HCT116 (cell line): ENCODE data around the gene IGSF21. TPM values are rescaled to one million over a fixed set of nuclear protein-coding genes. Genes with fewer than 3 reads are reported as not detected.

Experiments
- ATAC-seq: fragments of 200-7000 bp; cut with Tn5 transposase; 2 replicates; pipeline ENCODE4 v1.9.1; 2020; ENCODE audit warnings: mild to moderate bottlenecking, moderate library complexity
- BruUV-seq: library from RNA; stranded (reverse); fragments of 400-500 nt; replicated peaks from 2 replicates; lab custom pipeline; 2021; lab: Mats Ljungman, UMichigan
- CTCF ChIA-PET: fragments of 300-600 bp; sonication (Branson Sonifier 250); formaldehyde crosslinking; loops from one replicate; lab custom pipeline; 2021; ENCODE audit warnings: antibody characterized with exemption; lab: Charles Lee
- POLR2A ChIA-PET: fragments of 300-600, 350-600 bp; sonication (Branson Sonifier 250); formaldehyde crosslinking; loops from one replicate; lab custom pipeline; 2021; ENCODE audit warnings: antibody characterized with exemption; lab: Charles Lee
- RAD21 ChIA-PET, 2 experiments: fragments of 300-600 bp; sonication (Branson Sonifier 250); formaldehyde crosslinking; loops; one replicate each; lab custom pipeline; 2023; ENCODE audit warnings: low total read pairs in 2 of 2; ENCODE audit not compliant: uncharacterized antibody in 2 of 2, unreplicated experiment in 2 of 2, low non-redundant PET in 1 of 2; lab: Charles Lee
- DNase-seq: peaks from one replicate; pipeline ENCODE4 v3.0.0-alpha.2; 2010; ENCODE audit warnings: low read depth, low spot score
- H2AFZ ChIP-seq: fragments of 200-600 bp; shearing (Covaris generic), sonication (generic); 2 replicates; pipeline ENCODE4 v1.6.1; 2017; ENCODE audit warnings: low read depth, mixed run types, mixed read lengths, antibody characterized with exemption, low read length; ENCODE audit not compliant: poor library complexity, severe bottlenecking
- H3K27ac ChIP-seq: 2 replicates; pipeline ENCODE4 v1.5.1; 2012; ENCODE audit warnings: low read depth, low read length
- H3K27me3 ChIP-seq: fragments of 200-600 bp; sonication (generic); 2 replicates; pipeline ENCODE4 v1.6.1; 2016; ENCODE audit warnings: mixed run types, low read length, mixed read lengths; ENCODE audit not compliant: insufficient read depth
- H3K36me3 ChIP-seq, 2 experiments: fragments of 200-500 bp in 1 of 2; fragments of 200-600 bp in 1 of 2; sonication (Bioruptor generic) in 1 of 2; sonication (generic) in 1 of 2; 2 replicates each; pipeline versions ENCODE4 v1.5.1 to v1.6.1; 2014 to 2016; ENCODE audit warnings: low read length in 2 of 2, inconsistent platforms in 1 of 2, mixed read lengths in 1 of 2, mixed run types in 1 of 2; ENCODE audit not compliant: insufficient read depth in 2 of 2, control insufficient read depth in 1 of 2
- H3K4me1 ChIP-seq, 2 experiments: fragments of 200-600 bp in 1 of 2; sonication (generic) in 1 of 2; 2 replicates each; pipeline versions ENCODE4 v1.5.1 to v1.6.1; 2012 to 2017; ENCODE audit warnings: low read length in 2 of 2, inconsistent platforms in 1 of 2, mild to moderate bottlenecking in 1 of 2, mixed read lengths in 1 of 2, mixed run types in 1 of 2, moderate library complexity in 1 of 2; ENCODE audit not compliant: insufficient read depth in 2 of 2, control insufficient read depth in 1 of 2
- H3K4me2 ChIP-seq: fragments of 200-600 bp; sonication (generic); 2 replicates; pipeline ENCODE4 v1.6.1; 2017; ENCODE audit warnings: mixed run types, low read length, mixed read lengths
- H3K4me3 ChIP-seq, 2 experiments: fragments of 200-600 bp in 1 of 2; sonication (generic) in 1 of 2; replicated peaks in 1 of 2; 2 replicates each; pipeline ENCODE4 v1.5.1; 2011 to 2016; ENCODE audit warnings: low read length in 2 of 2, control low read depth in 1 of 2, low read depth in 1 of 2, mild to moderate bottlenecking in 1 of 2, mixed read lengths in 1 of 2, mixed run types in 1 of 2
- H3K79me2 ChIP-seq: fragments of 200-600 bp; sonication (generic); 2 replicates; pipeline ENCODE4 v1.6.1; 2017; ENCODE audit warnings: mild to moderate bottlenecking, mixed run types, low read length, moderate library complexity, mixed read lengths; ENCODE audit not compliant: insufficient read depth
- H3K9ac ChIP-seq: fragments of 200-600 bp; sonication (generic); 2 replicates; pipeline ENCODE4 v1.6.1; 2016; ENCODE audit warnings: low read length, mixed read lengths
- H3K9me2 ChIP-seq: fragments of 200-600 bp; sonication (generic), shearing (Covaris generic); 2 replicates; pipeline ENCODE4 v1.6.1; 2017; ENCODE audit warnings: mixed run types, mild to moderate bottlenecking, moderate library complexity; ENCODE audit not compliant: insufficient read depth
- H3K9me3 ChIP-seq, 2 experiments: fragments of 200-500 bp in 1 of 2; fragments of 200-600 bp in 1 of 2; sonication (Bioruptor generic) in 1 of 2; sonication (generic) in 1 of 2; 2 replicates each; pipeline ENCODE4 v1.6.1; 2014 to 2017; ENCODE audit warnings: low read length in 2 of 2, mixed read lengths in 2 of 2, inconsistent platforms in 1 of 2, low read depth in 1 of 2, mild to moderate bottlenecking in 1 of 2, mixed run types in 1 of 2, moderate library complexity in 1 of 2; ENCODE audit not compliant: control insufficient read depth in 1 of 2, insufficient read depth in 1 of 2
- H4K20me1 ChIP-seq: fragments of 200-600 bp; sonication (generic), shearing (Covaris generic); 2 replicates; pipeline ENCODE4 v1.6.1; 2017; ENCODE audit warnings: mixed run types, mild to moderate bottlenecking, moderate library complexity; ENCODE audit not compliant: insufficient read depth
- EZH2 ChIP-seq: fragments of 200-600 bp; sonication (generic); IDR thresholded peaks from 2 replicates; pipeline ENCODE4 v1.6.1; 2017; ENCODE audit warnings: antibody characterized with exemption, mixed run types
- JUND ChIP-seq: IDR thresholded peaks from 2 replicates; pipeline ENCODE4 v1.6.1; 2012
- POLR2A ChIP-seq: IDR thresholded peaks from 2 replicates; pipeline ENCODE4 v1.7.0; 2011; ENCODE audit warnings: borderline replicate concordance; ENCODE audit not compliant: insufficient read depth, insufficient read length; ENCODE audit errors: extremely low read depth
- SP1 ChIP-seq: IDR thresholded peaks from 2 replicates; pipeline ENCODE4 v1.6.1; 2012; ENCODE audit warnings: low read depth
- YY1 ChIP-seq: IDR thresholded peaks from 2 replicates; pipeline ENCODE4 v1.6.1; 2011; ENCODE audit warnings: low read length, low read depth, moderate library complexity, mild to moderate bottlenecking; ENCODE audit not compliant: insufficient replicate concordance; ENCODE audit errors: extremely low read depth
- ZFX ChIP-seq: fragments of 450-650 bp; IDR thresholded peaks from 2 replicates; pipeline ENCODE4 v1.6.1; 2017
- ZNF274 ChIP-seq: fragments of 200-500 bp; sonication (Bioruptor generic); IDR thresholded peaks from 2 replicates; pipeline ENCODE4 v1.6.1; 2014; ENCODE audit warnings: mild to moderate bottlenecking, low read depth, low read length, inconsistent platforms
- intact Hi-C: fragments of 100-400 bp; cut with micrococcal nuclease; formaldehyde crosslinking; loops from 2 replicates; pipeline ENCODE4 v1.10.0; 2022
- total RNA-seq: library from RNA; stranded (reverse); gene quantifications from one replicate; pipeline ENCODE4 v1.2.1, GENCODE V29; 2021; ENCODE audit not compliant: unreplicated experiment
- TF ChIP-seq, protein P1 (sequence below): IDR thresholded peaks from 2 replicates; pipeline ENCODE4 v1.6.1; 2012; ENCODE audit warnings: low read depth
- TF ChIP-seq, protein P2 (sequence below): IDR thresholded peaks from 2 replicates; pipeline ENCODE4 v1.6.1; 2012

IGSF21 gene
- total RNA-seq, 1 experiment from 2014 or later: not detected

DNA sequence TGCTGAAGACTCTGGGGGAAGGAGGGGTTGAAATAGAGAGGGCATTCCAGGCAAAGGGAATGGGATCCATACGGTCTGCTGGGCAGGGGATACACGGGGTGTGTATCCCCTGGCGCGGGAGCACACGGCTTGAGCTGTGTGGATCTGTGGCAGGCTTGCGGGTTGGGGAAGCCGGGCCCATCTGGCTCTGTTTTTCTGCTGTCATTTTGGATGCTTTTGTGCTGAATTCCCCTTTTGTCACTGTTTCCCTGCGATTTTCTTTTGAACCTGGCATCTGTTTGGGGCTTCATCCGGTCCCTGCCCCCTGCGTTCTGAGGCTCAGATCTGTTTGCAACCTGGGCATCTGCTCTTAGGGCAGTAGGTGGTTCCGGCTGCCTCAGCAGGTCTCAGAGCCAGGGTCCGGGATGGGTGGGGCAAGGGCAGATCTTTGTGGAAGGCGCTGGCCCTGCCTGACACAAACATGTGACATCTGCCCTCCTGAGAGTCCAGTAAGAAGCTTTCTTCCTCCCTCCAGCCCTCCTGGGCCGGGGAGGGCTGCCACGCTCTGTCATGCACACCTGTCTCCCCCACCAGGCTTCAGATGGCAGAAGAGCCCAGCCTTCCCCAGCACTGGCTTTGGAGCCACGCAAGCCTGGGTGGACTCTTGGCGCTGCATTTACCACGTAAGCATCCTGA lies 84.0 kb downstream of the IGSF21 start:
- ChIA-PET POLR2A (no interaction called here), CTCF (no interaction called here), RAD21 (no interaction called here)
- ATAC-seq (no peak), DNase-seq (no peak)
- intact Hi-C loops: no loop called here
- Histone ChIP-seq H2AFZ (no peak overlapping the region), H3K9ac (no peak overlapping the region), H3K27ac (no peak overlapping the region), H3K27me3 (peaks cover 62% of the 10 kb centered on the region), H4K20me1 (no peaks in the 10 kb centered on the region), H3K4me1 (no peaks in the 10 kb centered on the region), H3K79me2 (no peaks in the 10 kb centered on the region), H3K9me3 (no peaks in the 10 kb centered on the region), H3K36me3 (no peaks in the 10 kb centered on the region), H3K9me2 (no peaks in the 10 kb centered on the region), H3K4me2 (no peak overlapping the region), H3K4me3 (no peak overlapping the region)
- no peak for TF ChIP-seq EZH2
- TF ChIP-seq POLR2A: no peak
- TF ChIP-seq, protein P1, sequence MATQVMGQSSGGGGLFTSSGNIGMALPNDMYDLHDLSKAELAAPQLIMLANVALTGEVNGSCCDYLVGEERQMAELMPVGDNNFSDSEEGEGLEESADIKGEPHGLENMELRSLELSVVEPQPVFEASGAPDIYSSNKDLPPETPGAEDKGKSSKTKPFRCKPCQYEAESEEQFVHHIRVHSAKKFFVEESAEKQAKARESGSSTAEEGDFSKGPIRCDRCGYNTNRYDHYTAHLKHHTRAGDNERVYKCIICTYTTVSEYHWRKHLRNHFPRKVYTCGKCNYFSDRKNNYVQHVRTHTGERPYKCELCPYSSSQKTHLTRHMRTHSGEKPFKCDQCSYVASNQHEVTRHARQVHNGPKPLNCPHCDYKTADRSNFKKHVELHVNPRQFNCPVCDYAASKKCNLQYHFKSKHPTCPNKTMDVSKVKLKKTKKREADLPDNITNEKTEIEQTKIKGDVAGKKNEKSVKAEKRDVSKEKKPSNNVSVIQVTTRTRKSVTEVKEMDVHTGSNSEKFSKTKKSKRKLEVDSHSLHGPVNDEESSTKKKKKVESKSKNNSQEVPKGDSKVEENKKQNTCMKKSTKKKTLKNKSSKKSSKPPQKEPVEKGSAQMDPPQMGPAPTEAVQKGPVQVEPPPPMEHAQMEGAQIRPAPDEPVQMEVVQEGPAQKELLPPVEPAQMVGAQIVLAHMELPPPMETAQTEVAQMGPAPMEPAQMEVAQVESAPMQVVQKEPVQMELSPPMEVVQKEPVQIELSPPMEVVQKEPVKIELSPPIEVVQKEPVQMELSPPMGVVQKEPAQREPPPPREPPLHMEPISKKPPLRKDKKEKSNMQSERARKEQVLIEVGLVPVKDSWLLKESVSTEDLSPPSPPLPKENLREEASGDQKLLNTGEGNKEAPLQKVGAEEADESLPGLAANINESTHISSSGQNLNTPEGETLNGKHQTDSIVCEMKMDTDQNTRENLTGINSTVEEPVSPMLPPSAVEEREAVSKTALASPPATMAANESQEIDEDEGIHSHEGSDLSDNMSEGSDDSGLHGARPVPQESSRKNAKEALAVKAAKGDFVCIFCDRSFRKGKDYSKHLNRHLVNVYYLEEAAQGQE: no peak
- TF ChIP-seq JUND: no peak
- no peak for TF ChIP-seq YY1
- no peak for TF ChIP-seq ZNF274
- TF ChIP-seq, protein P2, sequence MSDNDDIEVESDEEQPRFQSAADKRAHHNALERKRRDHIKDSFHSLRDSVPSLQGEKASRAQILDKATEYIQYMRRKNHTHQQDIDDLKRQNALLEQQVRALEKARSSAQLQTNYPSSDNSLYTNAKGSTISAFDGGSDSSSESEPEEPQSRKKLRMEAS: no peak
- TF ChIP-seq SP1: no peak
- no peak for TF ChIP-seq ZFX
- no TSS peak for BruUV-seq
